DND-41 (cell line): ENCODE results near the gene NF1.

Experiments
- ATAC-seq: fragments of 200-7000 bp; cut with Tn5 transposase; 3 replicates; pipeline ENCODE4 v1.9.1; 2021; ENCODE audit warnings: low read depth; ENCODE audit not compliant: insufficient read depth
- DNase-seq: peaks from one replicate; pipeline ENCODE4 v3.0.0-alpha.2; 2020
- H2AFZ ChIP-seq: 2 replicates; pipeline ENCODE4 v1.6.0; 2012; ENCODE audit warnings: low read depth, low read length
- H3K27ac ChIP-seq: 2 replicates; pipeline ENCODE4 v1.5.1; 2012; ENCODE audit warnings: low read length, inconsistent platforms
- H3K27me3 ChIP-seq: fragments of 200-600 bp; sonication (generic); 2 replicates; pipeline ENCODE4 v1.6.0; 2012; ENCODE audit warnings: low read length, mild to moderate bottlenecking, inconsistent platforms; ENCODE audit not compliant: insufficient read depth, poor library complexity
- H3K36me3 ChIP-seq: 2 replicates; pipeline ENCODE4 v1.5.1; 2012; ENCODE audit warnings: low read length, inconsistent platforms; ENCODE audit not compliant: insufficient read depth
- H3K4me1 ChIP-seq: 2 replicates; pipeline ENCODE4 v1.5.1; 2012; ENCODE audit warnings: mild to moderate bottlenecking, low read length; ENCODE audit not compliant: insufficient read depth
- H3K4me2 ChIP-seq: 2 replicates; pipeline ENCODE4 v1.6.0; 2012; ENCODE audit warnings: mild to moderate bottlenecking, moderate library complexity, low read length, inconsistent platforms; ENCODE audit not compliant: insufficient read depth
- H3K4me3 ChIP-seq, 2 experiments: fragments of 200-600 bp in 1 of 2; shearing (Covaris generic) in 1 of 2; 2 replicates each; pipeline ENCODE4 v1.5.1; 2012 to 2016; ENCODE audit warnings: inconsistent platforms in 2 of 2, low read length in 2 of 2, mild to moderate bottlenecking in 2 of 2, low read depth in 1 of 2, moderate library complexity in 1 of 2
- H3K79me2 ChIP-seq: 2 replicates; pipeline ENCODE4 v1.6.0; 2012; ENCODE audit warnings: low read length, inconsistent platforms; ENCODE audit not compliant: insufficient read depth
- H3K9ac ChIP-seq: 2 replicates; pipeline ENCODE4 v1.6.0; 2012; ENCODE audit warnings: low read depth, mild to moderate bottlenecking, inconsistent platforms, low read length, moderate library complexity
- H3K9me3 ChIP-seq: 2 replicates; pipeline ENCODE4 v1.5.1; 2012; ENCODE audit warnings: low read length, moderate library complexity, mild to moderate bottlenecking, inconsistent platforms; ENCODE audit not compliant: insufficient read depth, severe bottlenecking
- H4K20me1 ChIP-seq: 2 replicates; pipeline ENCODE4 v1.6.0; 2012; ENCODE audit warnings: low read length; ENCODE audit not compliant: insufficient read depth
- EZH2 ChIP-seq: IDR thresholded peaks from 3 replicates; pipeline ENCODE4 v1.6.1; 2012; ENCODE audit warnings: borderline replicate concordance, low read depth, mild to moderate bottlenecking, moderate library complexity, low read length, inconsistent platforms; ENCODE audit not compliant: severe bottlenecking
- TF ChIP-seq, protein P1 (sequence below): IDR thresholded peaks from 2 replicates; pipeline ENCODE4 v1.5.1; 2012; ENCODE audit warnings: borderline replicate concordance, low read length, moderate library complexity, mild to moderate bottlenecking; ENCODE audit not compliant: poor library complexity, severe bottlenecking; ENCODE audit errors: extremely low read depth

NF1 gene

GRCh38 chr17:31405890-31406371 is 311.2 kb downstream of the NF1 start:
- H3K4me3 ChIP-seq, result no peak overlapping the region
- H3K4me2 ChIP-seq, result no peak overlapping the region
- H2AFZ ChIP-seq, result no peak overlapping the region
- no peaks in the 10 kb centered on the region; the same call in 1 of the 2 replicates for H4K20me1 ChIP-seq
- H3K27ac ChIP-seq, result no peak overlapping the region
- H3K27me3 ChIP-seq, result no peaks in the 10 kb centered on the region
- H3K9ac ChIP-seq, result no peak overlapping the region
- H3K36me3 ChIP-seq, result no peaks in the 10 kb centered on the region
- H3K79me2 ChIP-seq, result no peaks in the 10 kb centered on the region
- no peak for TF ChIP-seq EZH2
- TF ChIP-seq, protein P1, sequence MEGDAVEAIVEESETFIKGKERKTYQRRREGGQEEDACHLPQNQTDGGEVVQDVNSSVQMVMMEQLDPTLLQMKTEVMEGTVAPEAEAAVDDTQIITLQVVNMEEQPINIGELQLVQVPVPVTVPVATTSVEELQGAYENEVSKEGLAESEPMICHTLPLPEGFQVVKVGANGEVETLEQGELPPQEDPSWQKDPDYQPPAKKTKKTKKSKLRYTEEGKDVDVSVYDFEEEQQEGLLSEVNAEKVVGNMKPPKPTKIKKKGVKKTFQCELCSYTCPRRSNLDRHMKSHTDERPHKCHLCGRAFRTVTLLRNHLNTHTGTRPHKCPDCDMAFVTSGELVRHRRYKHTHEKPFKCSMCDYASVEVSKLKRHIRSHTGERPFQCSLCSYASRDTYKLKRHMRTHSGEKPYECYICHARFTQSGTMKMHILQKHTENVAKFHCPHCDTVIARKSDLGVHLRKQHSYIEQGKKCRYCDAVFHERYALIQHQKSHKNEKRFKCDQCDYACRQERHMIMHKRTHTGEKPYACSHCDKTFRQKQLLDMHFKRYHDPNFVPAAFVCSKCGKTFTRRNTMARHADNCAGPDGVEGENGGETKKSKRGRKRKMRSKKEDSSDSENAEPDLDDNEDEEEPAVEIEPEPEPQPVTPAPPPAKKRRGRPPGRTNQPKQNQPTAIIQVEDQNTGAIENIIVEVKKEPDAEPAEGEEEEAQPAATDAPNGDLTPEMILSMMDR, result no peak
- no peak for ATAC-seq
- no peaks in the 10 kb centered on the region for H3K4me1 ChIP-seq
- no peak for DNase-seq
- H3K9me3 ChIP-seq, result no peaks in the 10 kb centered on the region

DNA sequence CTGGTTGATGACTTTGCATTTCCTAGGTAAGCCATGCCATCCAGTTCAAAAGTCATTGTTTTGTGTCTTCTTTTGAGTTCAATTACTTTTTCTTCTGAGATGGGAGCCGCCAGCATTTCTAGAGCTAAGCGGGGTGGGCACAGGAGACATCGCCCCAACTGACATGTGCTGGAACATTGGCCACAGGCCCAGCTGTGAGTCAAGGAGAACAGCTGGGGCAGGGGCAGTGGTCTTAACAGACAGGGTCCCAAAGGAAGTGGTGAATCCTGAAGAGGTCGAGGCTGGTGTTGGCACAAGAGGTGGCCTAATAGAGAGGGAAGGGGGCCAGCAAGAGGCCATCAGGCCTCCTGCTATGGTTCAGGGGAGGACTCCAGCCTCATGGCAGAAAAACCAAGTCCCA is 313.8 kb downstream of the NF1 start:
- Histone ChIP-seq H4K20me1 (no peaks in the 10 kb centered on the region; the same call in 1 of the 2 replicates), H3K36me3 (no peaks in the 10 kb centered on the region), H3K27ac (no peak overlapping the region), H3K9ac (no peak overlapping the region), H3K4me1 (no peaks in the 10 kb centered on the region), H3K4me2 (no peak overlapping the region), H3K27me3 (peaks cover 12% of the 10 kb centered on the region), H2AFZ (no peak overlapping the region), H3K4me3 (no peak overlapping the region), H3K9me3 (no peaks in the 10 kb centered on the region), H3K79me2 (no peaks in the 10 kb centered on the region)
- no peak for ATAC-seq
- TF ChIP-seq, protein P1, result no peak
- no peak for TF ChIP-seq EZH2
- no peak for DNase-seq

- Histone ChIP-seq H2AFZ (no peak overlapping the region), H4K20me1 (no peaks in the 10 kb centered on the region; the same call in 1 of the 2 replicates), H3K9ac (no peak overlapping the region), H3K9me3 (no peaks in the 10 kb centered on the region), H3K4me1 (no peaks in the 10 kb centered on the region), H3K4me2 (no peak overlapping the region), H3K27me3 (peaks cover 12% of the 10 kb centered on the region), H3K36me3 (no peaks in the 10 kb centered on the region), H3K27ac (no peak overlapping the region), H3K79me2 (no peaks in the 10 kb centered on the region), H3K4me3 (no peak overlapping the region)
- no peak for DNase-seq
- no peak for ATAC-seq
- no peak for TF ChIP-seq EZH2
- TF ChIP-seq, protein P1, result no peak
Measured at GRCh38 chr17:31411707-31412285, 317.0 kb downstream of the NF1 start.
